Ovary (tissue), 9 donors: ENCODE results near the gene SLIT3. TPM values are rescaled to one million over a fixed set of nuclear protein-coding genes. Genes with fewer than 3 reads are reported as not detected.

ENCODE experiments used
- DNase-seq, 5 donors: peaks; one replicate each; pipeline ENCODE4 v3.0.0-alpha.2; 2019 to 2020
- H3K27ac ChIP-seq, 2 donors: fragments of 200-600 bp; one replicate each; pipeline versions ENCODE4 v1.5.1 to v1.8.0; 2019 to 2022
- H3K27me3 ChIP-seq: fragments of 200-600 bp; one replicate; pipeline ENCODE4 v1.8.0; 2022
- H3K36me3 ChIP-seq: fragments of 200-600 bp; sonication (generic); one replicate; pipeline ENCODE4 v1.5.1; 2019
- H3K4me1 ChIP-seq: one replicate; pipeline ENCODE4 v1.8.1; 2013; ENCODE audit warnings: mild to moderate bottlenecking, moderate library complexity; ENCODE audit not compliant: insufficient read depth
- H3K4me3 ChIP-seq: fragments of 200-600 bp; sonication (generic); one replicate; pipeline ENCODE4 v1.5.1; 2017
- H3K9me3 ChIP-seq, 2 donors: fragments of 200-600 bp in 1 of 2; sonication (generic) in 1 of 2; one replicate each; pipeline versions ENCODE4 v1.5.1 to v1.8.1; 2013 to 2019; ENCODE audit warnings: mild to moderate bottlenecking in 1 of 2, moderate library complexity in 1 of 2
- CTCF ChIP-seq, 3 donors: fragments of 450-650 bp in 2 of 3; fragments of 200-600 bp in 1 of 3; IDR thresholded peaks; one replicate each; pipeline versions ENCODE4 v1.5.1 to v1.8.0; 2016 to 2022; ENCODE audit warnings: antibody characterized with exemption in 3 of 3, mild to moderate bottlenecking in 1 of 3
- EP300 ChIP-seq: sonication (generic); formaldehyde crosslinking; IDR thresholded peaks from one replicate; pipeline ENCODE4 v1.6.1; 2017; ENCODE audit warnings: antibody characterized with exemption
- POLR2A ChIP-seq: fragments of 450-650 bp; IDR thresholded peaks from one replicate; pipeline ENCODE4 v1.6.1; 2017; ENCODE audit warnings: antibody characterized with exemption, mild to moderate bottlenecking, moderate library complexity
- WGBS, 3 donors: extraction: QIAGEN DNeasy Blood & Tissue Kit in 1 of 3; methylation state at CpG; one replicate each; pipeline versions ENCODE4 v1.1.5 to v1.1.7; 2013 to 2017; 5-methylcytosine and 5-hydroxymethylcytosine counted together
- intact Hi-C, 4 donors: fragments of 100-400 bp; cut with DNase I; formaldehyde crosslinking; loops; one replicate each; pipeline versions ENCODE4 v1.11.0 to v1.15.1; 2022 to 2023
- polyA plus RNA-seq, 2 donors: library from polyadenylated mRNA; stranded (reverse); fragments of 200-250 nt in 1 of 2; fragments of 350-450 nt in 1 of 2; fragmentation: Illumina TruSeq in 1 of 2; extraction: RNeasy Lipid Tissue Mini Kit (QIAGEN cat#74804) in 1 of 2; gene quantifications; one replicate each; pipeline ENCODE4 v1.2.3, GENCODE V29; 2013 to 2014
- total RNA-seq, 7 donors: library from RNA; depleted of rRNA in 2 of 7; stranded (reverse); fragments of >200 nt in 2 of 7; fragmentation: NEBNext Ultra II Directional in 3 of 7; extraction: Animal tissue kit (Norgen Biotek cat#: 25700) in 3 of 7; gene quantifications; one replicate each; pipeline versions ENCODE4 v1.1.0 to v1.2.4, GENCODE V29; 2016 to 2023
- donor health status: DM: no; HTN: no; CAD: no; lungs with moderate emphysema.
- donor health status: DM: no; HTN: no; CAD: no.
- donor health status: Bipolar disorder and iron deficiency.
- donor health status: DM: yes; HTN: yes; CAD: no.
- donor health status: DM: no; HTN: no; CAD: no.
- donor health status: DM: yes; HTN: yes; CAD: no.

SLIT3 gene
- total and polyA plus RNA-seq, 9 donors: 10.3 to 106 (median 24.4) TPM

GRCh38 chr5:168679515-168679920, 621.4 kb downstream of the SLIT3 start:
- DNase-seq: peak; percentile 65 to 87 (median 84)
- Histone ChIP-seq H3K4me3 (no peak overlapping the region), H3K4me1 (peaks cover 8% of the 10 kb centered on the region), H3K27ac (no peak overlapping the region), H3K9me3 (no peaks in the 10 kb centered on the region), H3K27me3 (no peaks in the 10 kb centered on the region), H3K36me3 (no peaks in the 10 kb centered on the region)
- peak; percentile 76 to 84 (median 77) for TF ChIP-seq CTCF (IDR thresholded peaks at IDR 0.05)
- no peak for TF ChIP-seq POLR2A
- no peak for TF ChIP-seq EP300
- intact Hi-C loops: loop anchor here in 2 of 4 donors (5.0 to 10.0 kb wide), 2 partner anchors 623 to 905 kb away; partner anchors contain the start of genes SLIT3 (in 2 of the 2) and SPDL1 (in 1 of the 2)
- WGBS, 3 donors: 4 to 5% (median 5%) methylated on average over 9 of the region's 9 CpGs

DNA sequence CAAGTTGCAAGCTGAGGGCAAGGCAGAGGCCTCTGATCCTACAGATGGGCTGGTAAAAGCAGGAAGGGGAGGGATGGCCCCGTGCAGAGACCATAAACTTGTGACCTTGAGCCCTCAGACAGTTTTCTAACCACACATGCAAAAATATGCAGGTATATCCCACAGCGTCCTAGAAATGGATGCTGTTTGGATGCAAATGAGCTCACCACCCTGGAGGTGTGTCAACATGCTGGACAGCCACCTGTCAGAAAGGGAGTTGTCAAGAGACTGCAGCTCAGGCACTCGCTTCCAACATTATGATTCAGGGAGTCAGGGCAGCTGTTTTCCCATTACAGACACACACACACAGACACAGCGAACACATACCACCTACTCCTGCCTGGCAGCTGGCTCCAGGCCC, 624.4 kb downstream of the SLIT3 start:
- WGBS, 3 donors: 48 to 80% (median 68%) methylated on average over 4 of the region's 4 CpGs
- Histone ChIP-seq H3K4me1 (peaks cover 2% of the 10 kb centered on the region), H3K27ac (no peak overlapping the region), H3K9me3 (no peaks in the 10 kb centered on the region), H3K4me3 (no peak overlapping the region), H3K36me3 (no peaks in the 10 kb centered on the region), H3K27me3 (no peaks in the 10 kb centered on the region)
- TF ChIP-seq CTCF (IDR thresholded peaks at IDR 0.05) (no peak), POLR2A (no peak), EP300 (no peak)
- intact Hi-C loops: loop anchor here in 2 of 4 donors (5.0 to 10.0 kb wide), 2 partner anchors 626 to 908 kb away; partner anchors contain the start of genes SLIT3 (in 2 of the 2) and SPDL1 (in 1 of the 2)
- no peak for DNase-seq

- Histone ChIP-seq H3K4me3 (no peak overlapping the region), H3K4me1 (no peaks in the 10 kb centered on the region), H3K9me3 (no peaks in the 10 kb centered on the region), H3K27ac (no peak overlapping the region), H3K27me3 (no peaks in the 10 kb centered on the region), H3K36me3 (no peaks in the 10 kb centered on the region)
- TF ChIP-seq CTCF (IDR thresholded peaks at IDR 0.05): no peak
- TF ChIP-seq POLR2A: no peak
- no peak for TF ChIP-seq EP300
- intact Hi-C loops: loop anchor here in 2 of 4 donors (5.0 to 10.0 kb wide), 2 partner anchors 626 to 909 kb away; partner anchors contain the start of genes SLIT3 (in 2 of the 2) and SPDL1 (in 1 of the 2)
- DNase-seq: no peak
- WGBS, 3 donors: 93 to 96% (median 95%) methylated on average over 2 of the region's 2 CpGs
Observed at GRCh38 chr5:168675883-168676408, 625.0 kb downstream of the SLIT3 start.

DNA sequence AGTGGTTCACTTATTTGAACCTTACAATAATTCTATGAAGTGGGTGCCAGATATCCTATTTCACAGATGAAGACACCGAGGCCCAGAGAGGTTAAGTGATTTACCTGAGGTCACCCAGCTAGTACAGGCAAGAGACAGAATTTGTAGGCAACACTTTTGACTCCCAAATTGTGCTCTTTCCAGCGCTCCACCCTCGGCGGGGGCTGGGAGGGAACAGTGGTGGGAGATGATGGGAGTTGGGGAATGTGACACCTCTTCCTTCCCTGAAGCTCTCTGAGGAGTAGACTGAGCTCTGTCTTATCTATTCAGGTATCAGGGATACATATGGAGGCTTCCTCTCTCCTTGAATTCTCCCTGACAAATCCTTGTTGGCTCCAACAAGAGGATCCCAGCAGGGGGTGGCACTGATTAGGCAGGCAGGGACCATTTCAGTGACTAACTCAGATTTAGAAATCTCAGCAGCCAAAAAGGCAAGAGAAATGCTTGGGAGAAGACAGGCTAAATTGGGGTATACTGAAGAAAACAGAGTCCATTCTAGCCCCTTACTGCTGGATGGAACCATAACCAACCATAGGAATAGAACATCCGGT, 626.0 kb downstream of the SLIT3 start:
- TF ChIP-seq EP300: no peak
- no peak for TF ChIP-seq CTCF (IDR thresholded peaks at IDR 0.05)
- no peak for TF ChIP-seq POLR2A
- Histone ChIP-seq H3K4me1 (no peaks in the 10 kb centered on the region), H3K36me3 (no peaks in the 10 kb centered on the region), H3K4me3 (no peak overlapping the region), H3K27me3 (no peaks in the 10 kb centered on the region), H3K9me3 (no peaks in the 10 kb centered on the region), H3K27ac (no peak overlapping the region)
- intact Hi-C loops: loop anchor here in 2 of 4 donors (5.0 to 10.0 kb wide), 2 partner anchors 627 to 910 kb away; partner anchors contain the start of genes SLIT3 (in 2 of the 2) and SPDL1 (in 1 of the 2)
- no peak for DNase-seq
- 88 to 91% (median 90%) methylated on average over 5 of the region's 5 CpGs for WGBS, 3 donors
